ENCODE measurements around the gene RCN2.

DNA sequence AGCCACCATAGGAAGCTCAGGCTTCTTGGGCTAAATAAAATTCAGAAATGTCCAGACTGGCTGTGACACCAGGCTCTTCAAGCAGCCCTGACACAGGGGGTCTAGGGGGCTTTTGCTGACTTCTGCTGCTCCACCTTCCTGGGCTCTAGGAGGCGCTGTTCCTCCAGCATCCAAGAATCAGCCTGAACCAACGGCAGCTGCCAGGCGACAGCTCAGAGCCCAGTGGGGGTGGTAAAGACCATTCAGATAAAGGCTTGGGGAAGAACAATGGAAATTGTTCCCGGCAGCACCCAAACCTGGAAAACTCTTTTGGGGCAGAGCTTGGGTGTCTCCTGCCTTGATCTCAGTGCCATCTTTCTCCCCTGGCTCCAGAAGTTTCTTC is 41.8 kb downstream of the RCN2 start:
- TF ChIP-seq POLR2AphosphoS5 (IDR thresholded peaks at IDR 0.05; ENCODE audit: low read depth, low read length), result no peak
- TF ChIP-seq, protein P1, sequence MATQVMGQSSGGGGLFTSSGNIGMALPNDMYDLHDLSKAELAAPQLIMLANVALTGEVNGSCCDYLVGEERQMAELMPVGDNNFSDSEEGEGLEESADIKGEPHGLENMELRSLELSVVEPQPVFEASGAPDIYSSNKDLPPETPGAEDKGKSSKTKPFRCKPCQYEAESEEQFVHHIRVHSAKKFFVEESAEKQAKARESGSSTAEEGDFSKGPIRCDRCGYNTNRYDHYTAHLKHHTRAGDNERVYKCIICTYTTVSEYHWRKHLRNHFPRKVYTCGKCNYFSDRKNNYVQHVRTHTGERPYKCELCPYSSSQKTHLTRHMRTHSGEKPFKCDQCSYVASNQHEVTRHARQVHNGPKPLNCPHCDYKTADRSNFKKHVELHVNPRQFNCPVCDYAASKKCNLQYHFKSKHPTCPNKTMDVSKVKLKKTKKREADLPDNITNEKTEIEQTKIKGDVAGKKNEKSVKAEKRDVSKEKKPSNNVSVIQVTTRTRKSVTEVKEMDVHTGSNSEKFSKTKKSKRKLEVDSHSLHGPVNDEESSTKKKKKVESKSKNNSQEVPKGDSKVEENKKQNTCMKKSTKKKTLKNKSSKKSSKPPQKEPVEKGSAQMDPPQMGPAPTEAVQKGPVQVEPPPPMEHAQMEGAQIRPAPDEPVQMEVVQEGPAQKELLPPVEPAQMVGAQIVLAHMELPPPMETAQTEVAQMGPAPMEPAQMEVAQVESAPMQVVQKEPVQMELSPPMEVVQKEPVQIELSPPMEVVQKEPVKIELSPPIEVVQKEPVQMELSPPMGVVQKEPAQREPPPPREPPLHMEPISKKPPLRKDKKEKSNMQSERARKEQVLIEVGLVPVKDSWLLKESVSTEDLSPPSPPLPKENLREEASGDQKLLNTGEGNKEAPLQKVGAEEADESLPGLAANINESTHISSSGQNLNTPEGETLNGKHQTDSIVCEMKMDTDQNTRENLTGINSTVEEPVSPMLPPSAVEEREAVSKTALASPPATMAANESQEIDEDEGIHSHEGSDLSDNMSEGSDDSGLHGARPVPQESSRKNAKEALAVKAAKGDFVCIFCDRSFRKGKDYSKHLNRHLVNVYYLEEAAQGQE (IDR thresholded peaks at IDR 0.05; ENCODE audit: insufficient read depth in 1 of 2, low read depth in 2 of 2, low read length in 2 of 2), result no peak
- no peak for TF ChIP-seq TAF1 (IDR thresholded peaks at IDR 0.05; ENCODE audit: borderline replicate concordance, insufficient read depth, low read length)

All from PFSK-1 (cell line).